Islet precursor cell (in vitro differentiated cells): Measurements from ENCODE around the gene GABRA5.
"Not testable (repeated sequence)": the region's sequence is repeated elsewhere in the genome, so short reads cannot be mapped to it uniquely, and the experiment has no call there.

Experiments
- DNase-seq: peaks from one replicate; pipeline ENCODE4 v3.0.0-alpha.2; 2018

The GABRA5 gene

DNA sequence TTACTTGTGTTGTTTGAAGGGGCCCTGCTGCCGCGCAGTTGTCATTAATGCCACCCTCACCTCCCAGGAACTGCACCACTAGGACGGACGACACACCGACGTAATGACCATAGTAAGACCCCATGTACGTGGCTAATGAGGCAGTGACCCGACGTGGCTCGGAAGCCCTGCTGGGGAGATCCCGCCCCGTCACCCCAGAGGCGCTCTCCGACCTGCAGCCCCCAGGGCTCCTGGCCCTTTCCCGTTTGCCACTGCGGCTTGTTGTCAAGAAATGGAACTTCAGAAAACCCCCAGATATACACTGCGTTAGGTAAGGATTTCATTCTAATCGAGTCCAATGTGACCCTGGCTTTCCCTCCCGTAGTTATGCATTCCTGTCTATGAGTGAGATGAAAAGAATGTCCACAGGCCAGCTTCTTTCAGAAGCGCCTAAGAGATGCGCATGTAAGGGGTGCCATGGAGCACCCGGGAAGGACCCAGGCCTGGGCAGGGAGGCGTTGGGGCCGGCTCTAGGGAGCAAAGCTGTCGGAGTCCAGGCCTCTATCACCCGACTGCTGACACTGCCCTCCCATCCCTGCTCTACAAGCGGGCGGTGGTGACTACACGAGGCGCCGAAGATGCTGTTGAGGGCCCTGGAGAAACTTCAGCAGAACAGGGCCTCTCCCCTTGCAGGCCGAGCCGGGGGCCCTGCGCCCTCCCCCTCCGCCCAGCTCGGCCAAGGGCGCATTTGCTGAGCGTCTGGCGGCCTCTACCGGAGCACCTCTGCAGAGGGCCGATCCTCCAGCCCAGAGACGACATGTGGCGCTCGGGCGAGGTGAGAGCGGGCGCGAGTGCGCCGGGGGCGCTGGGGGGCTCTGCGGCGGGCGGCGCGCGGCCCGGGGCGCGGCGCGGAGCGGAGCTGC is at the start of gene GABRA5:
Gene GABRA5 (plus strand): TSS at position 765 of the 902 bp plus-strand sequence. CDS start 2,187 bp downstream, outside the sequence.
- peak; percentile 89 for DNase-seq

GRCh38 chr15:26831191-26831590 is 35.7 kb upstream of the GABRA5 start:
- not testable (repeated sequence) for DNase-seq

GRCh38 chr15:26831951-26832350 is 34.9 kb upstream of the GABRA5 start:
- DNase-seq, result no peak

DNA sequence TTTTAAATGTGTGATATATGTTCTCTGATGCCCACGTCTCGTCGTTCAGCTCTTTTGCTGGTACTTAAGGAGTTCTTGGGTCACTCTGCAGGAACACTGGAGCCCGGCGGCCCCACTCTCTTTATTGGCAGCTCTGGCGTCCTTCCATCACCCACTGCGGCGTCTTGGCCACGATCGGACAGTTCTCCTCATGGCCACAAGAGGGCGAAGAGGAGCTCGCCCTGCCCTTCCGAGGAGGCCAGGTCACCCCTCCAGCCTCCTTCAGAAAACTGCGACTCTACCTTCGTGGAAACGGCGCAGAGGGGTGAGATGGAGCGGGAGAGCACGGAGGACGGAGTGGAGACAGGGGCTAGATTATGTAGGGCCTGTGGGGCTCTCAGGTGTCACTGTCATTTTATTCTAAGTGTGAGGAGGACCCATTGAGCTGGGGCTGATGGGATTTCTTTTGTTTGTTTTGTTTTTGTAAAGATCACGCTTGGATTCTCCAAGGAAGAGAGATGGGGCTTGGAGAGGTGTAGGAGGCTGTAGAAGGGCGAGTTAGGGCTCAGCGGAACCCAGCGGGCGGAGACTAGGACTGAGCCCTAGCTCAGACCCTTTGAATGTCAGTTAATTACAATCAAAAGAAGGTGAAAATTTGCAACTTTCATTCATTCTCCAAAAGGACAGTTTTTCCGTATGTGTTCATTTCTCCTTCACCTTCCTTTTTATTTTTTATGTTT is 28.0 kb upstream of the GABRA5 start:
- peak; percentile 79 for DNase-seq

DNA sequence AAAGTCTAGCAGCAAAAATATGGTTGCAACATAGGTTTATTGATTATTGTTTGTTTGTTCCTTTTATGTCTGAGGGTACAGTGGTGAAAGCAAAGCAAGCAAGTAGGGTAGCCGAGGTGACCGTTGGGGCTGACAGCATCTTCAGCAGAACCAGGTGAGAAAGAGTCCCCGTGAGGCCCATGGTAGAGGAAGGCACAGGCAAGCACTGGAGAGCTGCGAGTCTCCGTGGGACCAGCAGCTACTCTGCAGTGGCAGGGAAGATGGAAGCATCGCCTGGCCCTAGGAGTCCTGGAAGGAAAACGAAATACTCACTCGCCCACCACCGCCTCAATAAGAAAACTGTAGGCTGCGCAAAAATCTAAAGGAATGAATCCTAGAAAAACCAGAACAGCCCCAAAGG is 25.3 kb upstream of the GABRA5 start:
- no peak for DNase-seq

DNA sequence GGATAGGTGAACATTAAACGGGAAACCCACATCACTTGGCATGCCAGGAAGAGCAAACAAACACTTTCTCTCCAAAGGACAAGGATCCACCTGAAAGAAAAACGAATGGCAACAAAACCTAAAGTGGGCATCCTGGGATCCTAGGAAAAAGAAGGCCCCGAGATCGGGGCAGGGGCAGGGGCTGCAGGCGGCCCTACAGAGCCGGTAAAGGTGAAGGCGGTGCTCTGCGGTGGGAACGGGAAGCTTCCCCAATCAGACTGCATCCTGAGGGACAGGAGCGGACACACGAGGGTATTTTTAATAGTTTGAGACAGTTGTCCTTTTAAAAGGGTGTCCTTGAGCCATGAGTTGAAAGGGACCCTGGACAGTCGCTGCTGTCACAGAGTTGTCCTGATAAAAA is 24.9 kb upstream of the GABRA5 start:
- no peak for DNase-seq

- no peak for DNase-seq
These were observed 24.5 kb upstream of the GABRA5 start for GRCh38 chr15:26842391-26842790.

- no peak for DNase-seq
These were observed 22.0 kb upstream of the GABRA5 start for GRCh38 chr15:26844901-26845300.

DNA sequence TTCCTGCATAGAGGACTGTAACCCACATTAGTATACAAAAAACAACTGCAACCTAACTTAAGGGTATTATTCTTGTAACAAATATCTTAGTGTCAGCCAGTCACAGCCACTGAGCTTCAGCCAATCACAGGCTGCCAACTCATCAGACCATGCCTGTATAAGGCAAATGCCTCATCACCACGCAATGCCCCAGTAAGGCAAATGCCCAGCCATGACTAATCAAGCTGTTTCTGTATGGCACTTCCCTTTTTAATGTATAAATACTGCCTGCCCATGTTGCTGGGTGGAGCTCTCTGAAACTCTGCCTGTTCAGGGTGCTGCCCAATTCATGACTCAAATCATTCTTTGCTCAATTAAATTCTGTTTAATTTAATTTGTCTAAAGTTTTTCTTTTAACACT is 18.4 kb upstream of the GABRA5 start:
- no peak for DNase-seq

DNA sequence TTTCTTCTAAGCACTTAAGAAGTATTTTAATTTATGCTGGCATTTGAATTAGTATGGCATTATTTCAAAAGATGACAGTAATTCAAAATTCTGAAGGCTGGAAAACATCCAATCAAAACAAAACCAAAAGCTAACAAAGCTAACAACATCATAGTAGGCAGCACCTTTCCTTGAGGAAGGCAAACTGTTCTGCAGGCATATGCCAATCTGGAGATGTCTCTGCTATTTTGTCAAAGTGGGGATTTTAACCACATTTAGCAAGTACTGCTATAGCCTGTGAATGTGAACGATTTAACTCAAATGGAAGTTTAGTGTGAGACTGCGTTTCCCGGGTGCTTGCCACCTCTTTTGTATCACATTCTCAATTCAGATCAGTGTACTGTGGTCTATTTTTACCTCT is 16.7 kb upstream of the GABRA5 start:
- DNase-seq, result no peak

GRCh38 chr15:26852980-26853379 is 13.9 kb upstream of the GABRA5 start:
- DNase-seq, result no peak

DNA sequence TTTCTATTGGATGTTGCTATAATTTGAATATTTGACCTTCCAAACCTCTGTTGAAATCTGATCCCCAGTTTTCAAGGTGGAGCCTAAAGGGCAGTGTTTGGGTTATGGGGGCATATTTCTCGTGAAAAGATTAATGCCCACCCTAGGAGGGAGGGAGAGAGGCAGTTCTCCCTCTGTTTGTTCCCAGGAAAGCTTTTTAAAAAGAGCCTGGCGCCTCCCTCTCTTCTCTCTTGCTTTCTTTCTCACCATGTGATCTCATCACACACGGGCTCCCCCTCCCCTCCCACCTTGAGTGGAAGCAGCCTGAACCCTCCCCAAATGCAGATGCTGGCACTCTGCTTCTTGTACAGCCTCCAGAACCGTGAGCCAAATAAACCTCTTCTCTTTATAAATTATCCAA is 12.4 kb upstream of the GABRA5 start:
- DNase-seq, result no peak

DNA sequence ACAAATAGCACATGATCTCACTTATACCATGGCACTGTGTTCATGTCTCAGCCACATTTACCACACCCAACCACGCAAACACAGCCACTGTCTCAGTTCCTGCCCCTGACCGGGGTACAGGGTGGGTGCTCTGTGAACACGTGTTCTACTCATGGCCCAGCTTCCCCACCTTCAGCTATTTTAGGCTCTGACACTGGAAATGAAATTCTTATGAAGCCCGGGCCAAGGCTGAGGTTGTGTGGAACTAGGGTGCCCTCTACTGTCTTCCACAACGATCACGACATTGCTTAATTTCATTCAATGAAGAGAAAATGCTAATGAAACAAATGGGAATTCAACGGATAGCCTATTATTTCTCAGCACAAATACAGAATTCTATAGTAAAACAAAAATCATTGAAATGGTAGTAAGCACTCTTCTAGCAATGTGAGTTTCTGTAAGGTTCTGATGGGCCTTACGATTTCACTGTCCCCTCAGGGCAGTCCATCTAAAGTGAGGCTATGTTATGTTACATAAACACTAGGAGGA is 2.1 kb upstream of the GABRA5 start:
- DNase-seq, result no peak

DNA sequence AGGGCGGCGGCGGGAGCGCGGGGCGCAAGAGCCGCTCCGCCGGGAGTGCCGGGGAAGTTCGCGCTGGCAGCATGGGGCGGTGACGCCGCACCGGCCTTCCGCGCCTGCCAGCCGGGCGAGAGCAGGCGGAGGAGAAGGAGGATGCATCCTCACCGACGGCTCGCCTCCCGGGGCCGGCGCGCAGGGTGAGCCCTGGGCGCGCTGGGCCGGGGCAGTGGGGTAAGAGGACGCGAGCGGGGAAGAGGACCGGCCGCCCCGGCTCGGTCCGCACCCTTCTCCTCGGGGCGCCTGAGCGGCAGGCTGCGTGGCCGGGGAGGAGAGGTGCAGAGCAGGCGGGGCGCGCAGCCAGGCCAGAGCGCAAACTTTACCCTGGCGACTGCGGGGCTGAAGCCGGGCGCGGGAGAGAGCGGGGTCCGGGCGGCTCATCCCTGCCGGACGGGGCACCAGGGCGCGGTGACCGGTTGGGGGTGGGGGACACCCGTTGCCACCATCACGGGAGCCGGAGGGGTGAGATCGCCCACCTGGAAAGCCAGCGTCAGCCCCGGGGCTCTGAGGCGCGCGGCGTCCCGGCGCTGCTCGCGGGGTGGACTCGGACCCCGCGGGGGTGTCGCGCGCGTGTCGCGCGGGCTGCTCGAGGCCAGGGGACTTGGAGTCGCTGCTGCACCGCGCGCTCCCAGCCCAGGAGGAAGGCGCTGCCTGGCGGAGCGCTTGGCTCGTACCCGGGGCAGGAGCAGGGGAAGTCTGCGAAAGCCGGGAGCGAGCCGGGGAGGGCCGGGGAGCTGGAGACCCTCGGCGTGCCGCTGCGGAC is 542 bp downstream of the GABRA5 start:
- no peak for DNase-seq

GRCh38 chr15:26868029-26868685 is 1.3 kb downstream of the GABRA5 start:
- no peak for DNase-seq

GRCh38 chr15:26869628-26870027 is 2.8 kb downstream of the GABRA5 start:
- DNase-seq, result no peak

DNA sequence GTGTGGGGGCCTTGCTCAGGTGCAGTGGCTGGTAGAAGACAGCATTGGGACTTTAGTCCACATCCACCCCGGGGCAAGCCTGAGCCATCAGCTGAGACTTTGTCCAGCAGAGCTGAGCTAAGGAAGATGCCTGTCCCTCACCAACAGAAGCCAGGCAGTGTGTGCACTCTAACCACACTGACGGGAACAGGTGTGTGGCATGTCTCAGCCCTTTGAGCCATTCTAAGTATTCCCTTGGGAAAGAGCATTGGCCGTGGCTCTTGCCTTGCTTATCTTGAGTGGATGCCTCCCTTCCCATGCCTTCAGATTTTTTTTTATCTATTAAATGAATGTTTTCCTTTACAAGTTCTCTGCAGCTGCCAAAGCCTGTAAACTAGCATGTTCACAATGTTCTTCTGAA is 3.5 kb downstream of the GABRA5 start:
- DNase-seq, result no peak

GRCh38 chr15:26872206-26872605 is 5.3 kb downstream of the GABRA5 start:
- no peak for DNase-seq

DNA sequence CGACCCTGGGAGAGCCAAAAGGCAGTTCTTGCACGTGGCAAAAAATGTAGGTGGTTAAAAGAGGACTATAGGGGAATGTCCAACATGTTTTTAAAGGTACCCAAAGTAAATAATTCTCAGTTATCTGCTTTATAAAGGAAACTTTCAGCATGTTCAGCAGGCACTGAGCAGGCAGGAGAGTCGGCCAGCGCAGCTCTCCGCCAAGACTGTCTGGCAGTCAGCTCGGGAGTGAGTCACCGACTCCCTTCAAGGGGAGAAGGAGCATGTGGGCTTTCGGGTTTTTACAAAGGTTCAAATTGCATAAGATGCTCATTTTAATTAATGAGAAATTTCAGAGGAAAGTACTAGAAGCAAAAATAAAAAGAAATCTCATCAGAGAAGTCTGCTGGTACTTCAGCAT is 7.0 kb downstream of the GABRA5 start:
- DNase-seq, result no peak

GRCh38 chr15:26874774-26875475 is 8.1 kb downstream of the GABRA5 start:
- no peak for DNase-seq

- no peak for DNase-seq
These were observed 8.6 kb downstream of the GABRA5 start for GRCh38 chr15:26875476-26875850.

DNA sequence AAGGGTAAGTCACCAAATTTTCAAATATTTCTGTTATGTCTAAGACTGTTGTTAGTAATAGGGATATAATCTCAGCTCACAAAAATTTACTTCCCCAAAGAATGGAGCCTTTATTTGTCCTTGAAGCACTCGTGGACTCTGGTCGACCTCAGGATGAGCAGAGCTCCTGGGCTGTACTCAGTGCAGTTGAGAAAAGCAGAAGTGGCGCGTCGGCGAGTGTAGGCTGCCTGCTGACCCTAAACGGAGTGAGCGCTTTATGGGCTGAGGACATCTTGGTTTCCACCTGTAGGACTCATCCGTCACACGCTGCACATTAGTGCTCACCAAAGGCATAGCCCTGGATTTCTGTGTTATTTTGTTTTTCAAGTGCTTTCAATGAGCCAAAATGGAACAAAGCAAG is 11.0 kb downstream of the GABRA5 start:
- no peak for DNase-seq
